Activated gamma-delta T cell treated with Interleukin-2 at 50 U/mL for 16 hours (primary cell): Measurements from ENCODE around the gene TRPV5.

Experiments used
- DNase-seq: peaks from one replicate; pipeline ENCODE4 v3.0.0-alpha.2; 2020

TRPV5 gene

DNA sequence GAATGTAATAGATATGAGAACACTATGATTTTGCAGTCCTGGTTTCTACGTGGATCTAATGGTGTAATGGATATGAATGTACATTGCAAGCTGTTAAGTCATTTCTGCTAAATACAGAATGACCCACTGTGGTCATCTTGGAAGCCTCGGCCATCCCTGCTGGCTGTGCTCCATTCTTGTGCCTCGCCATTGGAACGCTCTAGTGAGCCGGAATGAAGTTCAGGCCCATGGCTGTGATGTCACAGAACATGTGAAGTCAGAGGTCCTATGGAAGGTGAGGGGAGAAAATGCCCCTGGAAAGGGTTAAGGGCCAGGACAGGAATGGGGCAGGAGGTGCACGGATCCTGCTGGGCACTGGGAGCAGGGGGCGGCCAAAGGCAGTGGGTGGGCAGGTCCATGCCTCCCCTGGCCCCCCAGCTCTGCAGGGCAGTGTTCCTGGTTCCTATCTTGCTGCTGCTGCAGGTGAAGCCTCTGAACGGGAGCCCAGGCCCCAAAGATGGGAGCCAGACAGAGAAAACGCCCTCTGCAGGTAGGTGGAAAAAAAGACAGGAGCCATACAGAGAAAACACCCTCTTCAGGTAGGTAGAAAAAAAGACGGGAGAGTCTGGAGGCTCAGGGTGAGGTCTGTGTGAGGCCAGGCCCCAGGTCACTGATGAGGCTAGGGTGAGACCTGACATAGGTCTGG lies 5.8 kb upstream of the TRPV5 start, which contains the start of gene LLCFC1:
Gene LLCFC1 (plus strand): TSS at position 259 of the 685 bp plus-strand sequence. CDS start 138 bp downstream, at position 397.
- DNase-seq: no peak

- no peak for DNase-seq
These were observed 5.1 kb upstream of the TRPV5 start for GRCh38 chr7:142938611-142939010.

- no peak for DNase-seq
These were observed 2.5 kb upstream of the TRPV5 start for GRCh38 chr7:142935941-142936565.

GRCh38 chr7:142934056-142934455 lies 510 bp upstream of the TRPV5 start:
- DNase-seq: no peak

DNA sequence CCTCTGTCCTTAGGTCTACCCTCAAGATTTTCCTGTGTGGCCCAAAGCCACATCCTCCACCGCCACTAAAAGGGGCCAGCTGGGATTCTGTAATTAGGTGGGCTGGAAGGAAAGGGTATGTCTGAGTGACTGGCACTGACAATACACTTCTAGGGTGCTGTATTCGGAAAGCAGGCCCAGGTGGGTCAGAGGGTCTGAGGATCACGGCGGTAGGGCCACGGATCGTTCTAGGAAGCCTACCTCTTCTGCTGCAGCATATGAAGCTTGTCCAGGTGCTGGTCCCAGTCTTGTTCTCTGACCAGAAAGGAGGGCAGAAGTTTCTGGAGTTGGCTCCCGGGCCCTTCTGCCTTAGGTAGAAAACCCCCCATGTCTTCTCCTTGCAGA lies 462 bp downstream of the TRPV5 start:
- no peak for DNase-seq

DNA sequence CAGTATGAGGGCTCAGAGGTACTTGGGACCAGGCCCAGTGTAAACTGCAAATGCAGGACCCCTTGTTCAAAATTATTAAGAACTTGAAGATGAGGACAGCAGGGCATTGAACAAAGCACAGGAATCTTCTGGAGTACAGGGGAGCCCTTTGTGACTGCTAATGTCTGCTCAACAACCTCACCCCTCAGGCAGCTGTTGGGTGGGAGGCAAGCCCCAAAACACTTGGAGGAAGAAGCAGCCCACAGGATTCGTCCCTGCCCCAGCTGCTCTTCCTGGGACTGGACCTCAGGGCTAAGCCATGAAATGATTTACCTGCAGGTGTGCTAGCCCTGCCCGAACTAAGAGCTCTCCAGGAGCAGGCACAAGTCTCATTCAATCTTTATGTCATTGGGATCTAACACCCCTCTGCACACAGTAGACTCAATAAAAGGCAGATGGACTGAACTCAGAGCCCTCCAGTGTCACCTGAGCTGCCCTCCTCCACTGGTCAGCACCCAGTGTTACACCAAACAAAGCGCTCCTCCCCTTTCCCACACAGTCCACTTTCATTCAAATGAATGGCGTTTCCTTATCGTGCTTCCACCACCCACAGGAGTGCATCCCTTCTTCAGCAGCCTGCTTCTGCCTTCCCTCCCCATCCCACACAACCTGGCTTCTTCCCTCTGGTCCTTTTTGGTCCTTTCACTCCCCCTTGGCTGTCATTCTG lies 1.0 kb downstream of the TRPV5 start:
- no peak for DNase-seq

DNA sequence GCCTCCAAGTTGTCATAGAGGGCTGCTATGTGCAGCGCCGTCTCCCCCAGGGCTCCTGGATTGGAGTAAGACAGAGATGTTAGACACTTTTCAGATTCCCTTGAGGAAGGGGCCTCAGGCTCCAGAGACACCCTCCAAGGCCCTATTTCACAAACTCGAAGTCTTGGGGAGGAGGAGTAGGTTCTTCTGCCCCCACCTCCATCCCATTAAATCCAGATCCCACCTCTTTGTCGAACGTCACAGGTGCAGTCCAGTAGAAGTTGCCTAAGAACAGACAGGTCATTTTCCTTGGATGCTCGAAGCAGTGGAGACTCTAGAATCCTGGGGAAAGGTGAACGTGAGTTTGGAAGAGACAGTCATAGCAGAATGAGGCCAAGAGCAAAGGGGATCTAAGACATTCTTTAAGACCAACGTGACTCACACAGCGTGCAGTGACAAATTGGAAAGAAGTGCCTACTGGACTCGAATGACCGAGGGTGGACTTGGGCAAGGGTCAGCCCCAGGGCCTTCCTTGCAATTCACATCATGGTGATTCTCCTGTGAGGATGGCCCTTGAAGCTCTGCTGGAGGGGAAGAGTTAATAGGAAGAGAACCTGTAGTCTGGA lies 3.3 kb downstream of the TRPV5 start:
- no peak for DNase-seq

DNA sequence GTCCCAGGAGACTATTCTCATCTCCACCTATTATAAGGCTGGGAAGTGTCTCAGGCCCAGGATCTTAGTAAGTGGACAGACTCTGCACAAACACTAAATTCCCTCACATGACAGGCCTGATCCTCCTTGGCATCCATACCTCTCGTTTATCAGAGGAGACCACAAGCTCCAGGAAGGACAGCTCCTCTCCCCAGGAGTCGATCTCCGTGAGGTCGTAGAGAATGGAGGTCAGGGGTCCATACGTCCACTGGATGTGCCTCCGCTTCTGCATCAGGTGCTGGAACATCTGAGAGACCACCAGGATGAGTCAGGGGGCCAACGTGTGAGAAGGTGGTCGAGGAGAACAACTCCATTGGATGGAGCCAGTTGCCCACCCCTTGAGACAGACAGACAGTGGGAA lies 5.6 kb downstream of the TRPV5 start:
- no peak for DNase-seq

- no peak for DNase-seq
These were observed 6.3 kb downstream of the TRPV5 start for GRCh38 chr7:142927085-142927745.

DNA sequence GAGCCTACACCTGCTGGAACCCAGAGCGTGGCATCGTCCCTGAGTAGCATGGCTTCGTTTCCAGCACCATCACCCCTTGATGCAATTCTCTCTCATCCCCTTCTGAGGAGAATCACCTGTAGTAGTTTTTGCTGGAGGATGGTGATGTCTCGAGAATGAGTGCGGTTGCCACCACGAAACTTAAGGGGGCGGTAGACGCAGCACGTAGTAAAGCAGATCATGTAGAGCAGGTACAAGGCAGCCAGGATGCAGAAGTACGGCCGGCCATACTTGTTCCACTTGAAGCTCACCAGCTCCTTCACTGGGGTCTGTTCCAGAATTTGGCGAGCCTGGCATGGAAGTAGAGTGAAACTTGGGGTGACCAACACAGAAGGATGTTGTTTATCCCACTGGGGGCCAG lies 8.1 kb downstream of the TRPV5 start:
- DNase-seq: no peak

- no peak for DNase-seq
These were observed 10.2 kb downstream of the TRPV5 start for GRCh38 chr7:142923391-142923790.

DNA sequence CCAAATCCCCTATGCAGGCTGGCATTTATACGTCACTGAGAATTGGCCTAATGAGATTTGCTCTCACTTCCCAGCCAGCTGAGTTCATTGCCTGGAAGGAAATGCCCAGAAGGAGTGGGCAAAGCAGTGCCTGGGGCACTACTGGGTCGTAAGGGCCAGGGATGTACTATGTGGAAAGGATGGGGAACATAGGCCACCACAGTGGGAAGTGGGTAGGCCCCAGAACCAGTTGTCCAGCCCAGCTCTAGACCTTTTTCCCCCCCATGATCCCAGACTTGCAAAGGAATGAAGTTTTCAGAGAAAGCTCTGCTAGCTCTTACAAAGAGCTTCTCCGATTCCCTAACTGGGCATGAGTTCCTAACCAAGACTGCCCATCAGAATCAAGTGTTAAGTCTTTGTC lies 13.9 kb downstream of the TRPV5 start:
- DNase-seq: no peak

- no peak for DNase-seq
These were observed 14.6 kb downstream of the TRPV5 start for GRCh38 chr7:142918901-142919300.

DNA sequence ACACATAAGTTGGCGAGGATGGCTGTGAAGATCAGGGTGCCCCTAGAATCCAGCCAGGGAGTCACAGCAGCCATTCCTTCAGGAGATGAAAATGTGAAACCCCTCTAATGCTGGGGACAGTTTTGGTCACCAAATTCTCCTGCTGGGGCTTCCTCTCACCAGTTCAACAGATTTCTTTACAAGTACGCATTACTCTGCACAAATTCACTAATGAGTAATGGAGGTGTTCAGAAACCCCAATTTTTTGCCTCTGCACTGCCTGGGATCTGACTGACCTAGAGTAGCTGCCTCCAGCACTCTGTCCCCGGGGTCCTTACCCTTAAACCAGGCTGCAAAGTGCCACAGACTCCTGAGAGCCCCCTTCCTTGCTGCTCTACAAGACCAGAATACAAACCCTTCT lies 16.1 kb downstream of the TRPV5 start:
- DNase-seq: no peak

DNA sequence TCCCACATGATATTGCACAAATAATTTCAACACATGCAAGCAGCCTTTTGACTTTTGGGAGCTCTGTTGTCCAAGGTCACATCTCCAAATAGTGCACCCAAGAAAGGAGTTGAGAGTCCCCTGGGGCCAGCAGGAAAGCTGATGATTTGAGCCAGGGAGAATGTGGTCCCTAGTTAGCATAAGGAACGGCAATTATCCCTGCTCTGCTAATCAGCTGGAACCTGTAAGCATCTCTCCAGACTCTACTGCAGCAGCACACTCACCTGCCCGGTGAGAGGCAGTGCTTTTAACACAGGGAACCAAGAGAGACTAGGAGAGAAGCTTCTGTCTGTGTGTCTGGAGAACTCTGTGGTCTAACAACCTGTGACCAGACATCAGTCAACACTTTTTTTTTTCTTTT lies 17.0 kb downstream of the TRPV5 start:
- DNase-seq: no peak

GRCh38 chr7:142915315-142915714 lies 18.2 kb downstream of the TRPV5 start:
- no peak for DNase-seq

GRCh38 chr7:142914121-142914520 lies 19.4 kb downstream of the TRPV5 start:
- no peak for DNase-seq

DNA sequence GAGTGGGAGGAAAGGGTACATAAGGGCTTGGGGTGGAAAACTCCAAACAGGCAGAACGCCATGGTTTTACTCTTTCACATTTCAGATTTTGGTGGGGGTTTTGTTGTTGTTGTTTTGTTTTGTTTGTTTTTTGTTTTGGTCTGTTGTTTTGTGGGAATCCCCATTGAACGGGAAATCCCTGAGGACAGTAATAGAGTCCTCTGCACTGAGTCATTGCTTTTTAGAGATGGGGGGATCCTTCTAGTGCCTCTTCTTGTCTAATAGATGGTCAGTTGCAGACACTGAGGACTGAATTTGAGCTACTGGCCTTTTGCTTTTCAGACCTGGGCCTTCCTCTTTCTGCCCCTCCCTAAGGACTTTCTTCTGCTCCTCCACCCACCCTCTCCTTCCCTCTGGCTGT lies 20.0 kb downstream of the TRPV5 start:
- DNase-seq: no peak

DNA sequence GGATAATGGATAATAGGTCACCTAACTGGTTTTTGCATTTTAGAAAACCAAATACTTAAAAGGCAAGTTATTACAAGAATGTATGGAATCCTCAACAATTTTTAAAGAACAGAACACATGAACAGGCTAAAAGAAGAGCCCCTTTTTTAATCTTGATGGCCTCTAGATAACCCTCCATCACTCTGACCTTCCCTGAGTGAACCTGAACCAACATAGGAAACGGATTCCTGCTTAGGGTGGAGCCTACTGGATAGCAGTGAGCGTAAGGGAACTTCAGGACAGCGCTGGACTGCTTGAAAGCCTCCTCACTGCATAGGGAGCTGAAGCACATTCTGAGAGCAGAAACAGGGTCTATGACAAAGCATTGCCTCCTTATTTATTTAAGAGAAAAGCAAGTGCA lies 20.5 kb downstream of the TRPV5 start:
- no peak for DNase-seq

- DNase-seq: no peak
These were observed 23.1 kb downstream of the TRPV5 start for GRCh38 chr7:142910481-142910880.

DNA sequence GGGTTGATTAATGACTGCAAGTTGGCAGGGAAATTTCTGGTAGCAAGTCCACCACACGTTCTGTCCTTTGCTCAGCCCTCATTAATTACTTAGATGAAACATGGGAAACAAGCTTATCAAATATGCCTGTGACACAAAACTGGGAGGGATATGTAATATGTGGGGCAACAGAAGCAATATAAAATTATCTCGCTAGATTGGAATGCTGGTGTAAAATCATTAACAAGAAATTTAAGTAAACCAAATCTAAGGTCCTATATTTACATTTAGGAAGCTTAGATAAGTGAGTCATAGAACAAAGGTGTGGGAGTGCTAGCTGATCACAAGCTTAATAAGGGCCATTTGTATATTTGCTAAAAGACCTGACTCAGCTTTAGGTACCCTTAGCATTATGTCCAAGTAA lies 23.5 kb downstream of the TRPV5 start:
- DNase-seq: no peak

DNA sequence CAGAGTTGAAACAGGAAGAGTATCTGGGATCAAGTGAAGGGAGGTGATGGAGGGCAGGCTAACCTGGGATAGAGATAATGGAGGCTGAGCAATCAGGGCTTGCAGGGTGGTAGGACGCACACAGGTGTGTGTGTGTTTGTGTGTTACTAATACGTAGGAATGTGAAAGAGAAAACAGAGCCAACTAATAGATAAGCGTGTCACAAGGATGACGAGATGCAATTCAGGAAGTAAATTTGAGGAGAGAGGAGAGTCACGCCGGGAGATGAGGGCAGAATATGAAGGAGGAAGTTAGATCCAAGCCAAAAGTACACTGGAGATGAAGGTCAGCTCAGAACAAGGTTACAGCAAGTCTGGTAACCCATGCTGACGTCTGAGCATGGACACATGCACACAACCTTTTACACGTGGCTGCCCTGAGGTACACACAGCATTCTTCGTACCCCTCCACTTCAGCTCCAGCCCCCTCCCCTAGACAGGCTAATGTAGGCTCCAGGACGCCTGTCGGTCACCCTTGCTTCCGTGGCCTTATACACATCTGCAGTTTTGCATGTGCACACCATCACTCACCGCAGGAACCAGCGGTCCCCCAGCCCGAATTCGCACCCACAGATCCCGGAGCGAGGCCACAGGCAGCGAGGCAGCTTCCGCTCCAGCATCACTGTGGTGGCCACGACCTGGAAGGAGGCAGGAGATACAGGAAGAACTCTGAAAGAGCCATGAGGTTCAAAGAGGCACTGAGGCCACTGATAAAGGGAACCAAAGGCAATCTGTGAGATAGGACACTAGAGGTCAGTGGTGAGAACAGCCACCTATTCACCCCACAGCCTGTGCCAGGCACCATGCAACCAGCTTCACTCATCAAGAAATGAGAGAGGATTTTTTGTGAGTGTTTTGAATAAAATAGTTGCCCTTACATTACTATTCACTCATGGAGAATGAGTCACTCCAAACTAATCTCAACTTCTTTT lies 24.3 kb downstream of the TRPV5 start:
- DNase-seq: no peak
